GM19372 (cell line): Measurements from ENCODE around the gene YAP1.

ENCODE experiments used
- ATAC-seq: cut with Tn5 transposase; IDR thresholded peaks from one replicate; pipeline ENCODE4 v1.9.1; 2021; ENCODE audit warnings: mild to moderate bottlenecking, low read depth, moderate library complexity; ENCODE audit not compliant: unreplicated experiment

Gene YAP1

GRCh38 chr11:102116453-102117205 is 6.4 kb downstream of the YAP1 start:
- no peak for ATAC-seq

- ATAC-seq, result no peak
Observed at GRCh38 chr11:102117472-102118113, 7.3 kb downstream of the YAP1 start.

DNA sequence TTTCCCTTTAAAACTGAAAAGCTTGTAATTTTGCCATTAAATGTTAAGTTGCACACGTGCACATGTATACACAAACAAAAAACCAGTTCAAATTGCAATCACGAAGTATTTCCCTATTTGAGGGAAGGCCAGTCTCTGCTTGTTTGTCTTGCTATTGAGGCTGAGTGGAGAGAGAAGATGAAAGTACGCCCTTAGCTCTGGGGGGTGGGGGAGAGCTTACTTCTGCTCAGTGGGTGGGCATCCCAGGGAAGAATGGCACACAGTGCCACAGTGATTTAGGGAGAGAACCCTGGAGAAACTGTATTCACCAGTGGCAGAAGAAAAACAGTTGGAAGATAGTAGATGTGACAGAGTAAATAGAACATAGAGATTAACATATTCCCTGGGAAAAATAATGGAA is 8.7 kb downstream of the YAP1 start:
- no peak for ATAC-seq

DNA sequence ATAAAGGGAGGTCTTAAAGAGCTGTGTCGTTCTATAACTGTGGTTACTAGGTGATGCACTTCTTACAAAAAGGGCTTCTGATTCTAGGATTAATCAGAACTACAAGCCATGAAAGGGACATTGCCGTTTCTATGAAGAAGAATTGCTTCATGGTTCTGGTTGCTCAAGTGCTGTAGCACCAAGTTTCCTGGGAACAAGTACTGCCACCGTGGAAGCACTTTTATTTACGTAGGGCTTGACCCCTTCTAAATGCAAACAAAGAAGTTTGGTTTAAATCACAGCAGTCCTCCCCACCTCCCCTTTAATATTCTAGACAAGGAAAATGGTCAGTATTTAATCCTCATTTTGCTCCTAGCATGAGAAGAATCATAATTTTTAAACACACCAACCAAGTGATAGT is 9.8 kb downstream of the YAP1 start:
- ATAC-seq, result no peak

DNA sequence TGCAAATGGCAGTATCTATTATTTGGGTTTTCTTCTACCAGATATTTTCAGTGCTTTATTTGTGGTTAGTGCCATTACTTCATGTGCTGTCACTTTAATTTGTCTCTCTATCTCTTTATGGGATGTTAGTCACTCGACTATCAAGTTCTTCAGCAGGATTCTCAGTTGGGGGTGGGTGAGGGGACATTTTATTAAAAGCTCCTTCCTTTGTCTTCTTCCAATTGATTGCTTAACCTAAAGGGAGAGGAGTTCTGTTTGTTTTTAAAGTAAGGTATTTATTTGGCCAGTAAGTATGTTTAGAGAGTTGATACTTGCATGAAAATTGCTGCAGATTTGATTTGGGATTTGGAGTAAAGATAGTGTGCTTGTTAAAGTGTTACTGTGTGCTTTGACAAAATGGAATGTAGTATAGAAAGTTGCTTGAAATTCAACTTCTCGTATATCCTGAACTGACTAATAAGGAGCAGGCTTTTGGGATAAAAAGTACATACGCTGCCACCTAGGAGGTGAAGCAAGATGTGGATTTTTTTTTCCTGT is 10.3 kb downstream of the YAP1 start:
- no peak for ATAC-seq

DNA sequence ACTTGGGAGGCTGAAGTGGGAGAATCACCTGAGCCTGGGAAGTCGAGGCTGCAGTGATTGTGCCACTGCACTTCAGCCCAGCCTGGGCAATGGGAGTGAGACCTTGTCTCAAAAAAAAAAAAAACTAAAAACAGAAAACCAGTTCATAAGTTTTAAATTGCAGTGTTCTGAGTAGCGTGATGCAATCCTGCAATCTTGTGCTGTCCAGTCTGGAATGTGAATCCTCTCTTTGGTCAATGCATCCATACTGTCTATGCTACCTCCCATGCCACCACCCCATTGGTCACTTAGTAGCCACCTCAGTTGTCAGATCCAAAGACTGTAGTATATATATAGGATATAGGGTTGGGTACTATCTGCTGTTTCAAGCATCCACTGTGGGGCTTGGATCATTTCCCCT is 11.1 kb downstream of the YAP1 start:
- no peak for ATAC-seq

DNA sequence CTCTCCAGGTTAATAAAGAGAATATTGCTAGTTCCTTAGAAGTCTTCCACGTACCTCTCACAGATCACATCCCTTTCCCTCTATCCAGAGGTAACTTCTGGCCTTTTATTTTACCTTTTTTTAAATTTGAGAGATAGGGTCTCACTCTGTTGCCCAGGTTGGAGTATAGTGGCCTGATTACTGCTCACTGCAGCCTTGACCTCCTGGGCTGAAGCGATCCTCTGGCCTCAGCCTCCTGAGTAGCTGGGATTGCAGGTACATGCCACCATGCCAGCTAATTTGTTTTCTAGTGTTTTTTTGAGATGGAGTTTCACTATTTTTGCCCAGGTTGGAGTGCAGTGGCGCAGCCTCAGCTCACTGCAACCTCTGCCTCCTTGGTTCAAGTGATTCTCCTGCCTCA is 24.4 kb downstream of the YAP1 start:
- ATAC-seq, result no peak

- no peak for ATAC-seq
Observed at GRCh38 chr11:102135256-102135655, 25.0 kb downstream of the YAP1 start.

DNA sequence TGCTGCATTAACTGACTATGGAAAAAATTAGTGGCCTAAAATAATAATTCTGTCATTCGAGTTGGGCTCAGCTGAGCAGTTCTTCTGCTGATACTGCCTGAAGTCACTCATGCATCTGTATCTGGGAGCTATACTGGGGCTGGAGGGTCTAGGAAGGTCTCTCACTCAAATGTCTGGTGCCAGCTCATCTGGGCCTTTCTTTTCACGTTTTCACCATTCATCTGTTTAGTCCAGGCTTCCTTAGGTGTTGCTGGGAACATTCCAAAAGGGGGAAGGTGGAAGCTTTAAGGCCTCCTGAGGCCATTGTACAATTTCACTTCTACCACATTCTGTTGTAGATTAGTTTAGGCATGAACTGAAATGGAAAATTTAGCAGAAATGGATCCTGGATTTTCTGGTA is 28.0 kb downstream of the YAP1 start:
- ATAC-seq, result no peak

GRCh38 chr11:102138670-102139069 is 28.4 kb downstream of the YAP1 start:
- ATAC-seq, result no peak

DNA sequence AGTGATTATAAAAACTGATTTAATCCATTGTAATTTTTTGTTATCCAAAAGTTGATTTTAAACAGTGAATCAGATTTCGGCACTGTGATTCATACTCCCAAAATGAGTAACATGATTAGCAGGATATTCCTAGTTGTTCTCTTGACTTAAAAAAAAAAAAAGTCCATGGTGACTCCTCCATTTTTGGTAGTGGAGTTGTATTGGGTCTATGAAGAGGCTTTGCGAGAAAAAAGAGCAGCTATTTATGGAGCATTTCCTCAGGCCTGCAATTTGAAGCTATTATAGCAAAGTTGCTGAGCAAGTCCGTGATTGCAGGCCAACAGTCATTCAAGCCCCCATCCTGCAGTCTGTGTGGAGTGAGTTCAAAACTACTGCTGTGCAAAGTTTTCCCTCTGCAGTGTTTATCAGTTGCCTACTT is 28.8 kb downstream of the YAP1 start:
- ATAC-seq, result no peak

DNA sequence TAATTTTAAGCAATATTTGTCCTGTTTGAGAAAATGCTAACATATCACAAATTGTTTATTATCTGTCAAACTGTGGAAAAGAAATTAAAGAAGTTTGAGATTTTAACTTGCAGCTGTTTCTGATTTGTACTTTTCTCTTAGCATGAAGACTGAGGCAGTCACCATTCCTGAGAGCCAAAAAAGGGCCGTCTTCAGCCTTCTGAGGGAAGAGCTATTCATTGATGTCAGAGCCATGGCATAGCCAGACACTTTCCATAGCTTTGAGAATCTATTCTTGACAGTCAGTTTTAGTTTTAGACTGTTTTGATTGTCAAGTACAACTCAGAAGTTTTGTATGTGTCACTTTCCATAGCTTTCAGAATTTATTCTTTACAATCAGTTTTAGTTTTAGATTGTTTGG is 32.1 kb downstream of the YAP1 start:
- ATAC-seq, result no peak

DNA sequence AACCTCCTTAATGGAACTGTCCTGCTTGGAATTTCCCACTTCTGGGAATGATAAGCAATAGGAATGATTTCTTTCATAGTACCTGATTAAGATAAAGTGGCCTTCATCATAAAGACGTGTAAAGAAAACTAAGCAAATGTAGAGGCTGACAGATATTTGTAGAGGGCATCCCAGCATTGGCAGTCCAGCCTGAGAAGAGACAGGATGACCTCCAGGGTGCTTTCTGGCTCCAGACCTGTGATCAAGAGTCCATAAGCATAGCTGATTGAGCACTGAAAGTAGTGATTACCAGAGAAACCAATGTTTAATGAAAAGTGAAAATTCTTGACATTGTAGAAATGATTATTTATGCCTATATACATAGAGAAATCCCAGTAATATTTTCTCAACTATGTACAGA is 33.6 kb downstream of the YAP1 start:
- ATAC-seq, result no peak

DNA sequence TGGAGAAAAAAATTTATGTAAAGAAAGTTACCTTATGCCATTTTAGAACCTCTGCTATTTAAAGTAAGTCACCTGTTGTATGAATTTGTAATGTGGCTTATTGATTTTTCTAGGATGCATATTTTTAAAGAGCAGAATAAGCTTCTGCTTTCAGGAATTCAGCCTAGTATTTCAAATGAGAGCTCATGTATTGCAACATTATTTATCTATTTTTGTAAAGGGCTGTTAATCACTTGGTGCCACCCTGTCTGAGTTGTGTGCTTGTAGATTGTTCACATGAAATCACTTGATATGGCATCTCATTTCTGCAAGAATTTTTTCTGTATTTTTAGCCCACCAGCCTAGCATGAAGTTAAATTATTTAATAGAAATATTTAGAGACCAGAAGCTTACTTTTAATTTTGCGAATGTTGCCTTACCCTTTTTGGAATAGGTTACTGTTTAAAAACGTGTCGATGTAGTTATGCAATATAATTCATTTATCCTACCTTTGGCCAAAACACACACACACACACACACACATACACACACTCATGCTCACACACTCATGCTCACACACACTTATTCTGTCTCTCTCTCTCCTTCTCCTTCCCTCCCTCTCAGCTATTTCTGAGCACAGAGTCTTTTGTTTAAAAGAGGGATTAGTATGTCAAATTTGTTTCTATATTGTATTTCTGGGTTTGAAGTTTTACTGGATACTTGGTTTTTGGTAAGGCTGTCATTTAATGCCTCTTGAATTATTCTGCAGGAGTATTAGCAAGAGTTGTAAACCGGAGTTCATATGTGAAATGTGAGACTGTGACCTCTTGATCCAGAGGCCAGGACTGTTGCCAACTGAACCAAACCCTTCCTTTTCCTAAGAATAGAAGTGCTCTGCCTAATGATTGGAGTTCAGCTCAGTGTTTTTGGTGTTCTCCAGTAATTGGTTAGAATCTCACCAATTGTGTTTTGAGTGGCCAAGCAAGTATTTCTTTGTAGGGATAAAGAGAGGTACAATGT is 34.4 kb downstream of the YAP1 start:
- ATAC-seq, result no peak

- ATAC-seq, result no peak
Observed at GRCh38 chr11:102147015-102147414, 36.8 kb downstream of the YAP1 start.

DNA sequence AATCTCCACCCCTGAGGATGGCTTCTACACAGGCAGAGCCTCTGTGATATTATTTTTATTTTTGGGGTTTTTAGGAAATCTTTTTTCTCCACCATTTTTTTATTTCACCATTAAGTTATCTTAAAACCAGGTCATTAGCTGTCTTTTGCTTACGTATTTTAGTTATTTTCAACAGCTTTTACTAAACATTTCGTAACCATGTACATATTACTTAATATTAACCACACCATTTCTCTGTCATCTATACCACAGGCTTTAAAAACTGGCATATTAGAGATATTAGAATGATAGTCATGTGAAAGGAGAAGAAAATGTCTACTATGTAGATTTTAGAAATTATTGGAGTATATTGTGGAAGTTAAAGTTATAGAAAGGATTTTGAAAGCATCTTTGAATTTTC is 37.4 kb downstream of the YAP1 start:
- no peak for ATAC-seq

GRCh38 chr11:102148059-102148458 is 37.8 kb downstream of the YAP1 start:
- ATAC-seq, result no peak

GRCh38 chr11:102151784-102152525 is 41.7 kb downstream of the YAP1 start:
- no peak for ATAC-seq

DNA sequence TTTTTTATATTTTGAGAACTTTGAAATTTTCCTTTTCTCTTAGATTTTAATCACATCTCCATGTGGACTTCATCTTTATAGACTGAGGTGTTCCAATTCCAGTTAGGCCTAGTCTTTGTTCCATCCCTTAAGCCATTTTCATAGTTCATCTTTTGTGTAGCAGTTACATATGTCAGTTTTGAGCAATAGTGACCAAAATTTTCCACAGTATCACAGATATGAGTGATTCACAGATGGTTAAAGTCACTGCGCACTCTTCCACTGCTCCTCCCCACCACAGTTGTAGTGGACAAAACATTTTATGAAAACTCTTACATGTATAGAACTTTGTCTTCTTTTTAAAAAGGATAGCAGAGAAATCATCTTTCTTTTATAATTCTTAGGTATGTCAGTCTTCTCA is 42.8 kb downstream of the YAP1 start:
- ATAC-seq, result no peak

DNA sequence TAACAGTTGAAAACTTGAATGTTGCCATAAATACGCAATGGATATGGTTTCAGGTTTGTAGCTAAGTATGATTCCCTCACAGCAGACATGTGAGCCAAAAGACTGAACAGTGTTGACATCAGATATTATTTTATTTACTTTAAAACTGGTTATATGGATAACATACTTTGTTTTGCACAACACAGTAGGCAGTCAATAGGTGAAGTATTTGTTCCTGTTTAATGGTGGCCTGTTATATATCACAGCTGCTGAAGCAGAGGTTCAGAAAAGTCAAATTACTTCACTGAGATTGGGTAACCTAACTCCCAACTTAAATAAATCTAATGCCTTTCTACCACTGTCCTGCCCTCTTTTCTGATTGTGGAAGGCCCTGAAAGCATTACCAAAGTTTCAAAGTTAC is 44.6 kb downstream of the YAP1 start:
- ATAC-seq, result no peak
